GM18868 (cell line): ENCODE results near the gene CDH22.

Experiments
- ATAC-seq: cut with Tn5 transposase; IDR thresholded peaks from one replicate; pipeline ENCODE4 v1.9.1; 2021; ENCODE audit warnings: mild to moderate bottlenecking, moderate library complexity; ENCODE audit not compliant: unreplicated experiment

CDH22 gene

GRCh38 chr20:46343348-46343974, 35.2 kb upstream of the CDH22 start:
- ATAC-seq, result no peak

GRCh38 chr20:46342451-46343347, 34.4 kb upstream of the CDH22 start:
- ATAC-seq, result no peak

- ATAC-seq, result no peak
Observed at GRCh38 chr20:46342010-46342378, 33.7 kb upstream of the CDH22 start.

GRCh38 chr20:46341074-46342009, 33.0 kb upstream of the CDH22 start:
- no peak for ATAC-seq

- ATAC-seq, result no peak
Observed at GRCh38 chr20:46339037-46339436, 30.7 kb upstream of the CDH22 start.

- no peak for ATAC-seq
Observed at GRCh38 chr20:46336735-46337134, 28.4 kb upstream of the CDH22 start.

- no peak for ATAC-seq
Observed at GRCh38 chr20:46334303-46334904, 26.1 kb upstream of the CDH22 start.

- ATAC-seq, result no peak
Observed at GRCh38 chr20:46333161-46333991, 25.1 kb upstream of the CDH22 start.

- ATAC-seq, result no peak
Observed at GRCh38 chr20:46332373-46333160, 24.3 kb upstream of the CDH22 start.

- no peak for ATAC-seq
Observed at GRCh38 chr20:46331611-46332361, 23.5 kb upstream of the CDH22 start.

GRCh38 chr20:46330831-46331371, 22.6 kb upstream of the CDH22 start:
- no peak for ATAC-seq

- ATAC-seq, result no peak
Observed at GRCh38 chr20:46330072-46330763, 21.9 kb upstream of the CDH22 start.

- ATAC-seq, result no peak
Observed at GRCh38 chr20:46328200-46328882, 20.0 kb upstream of the CDH22 start.

GRCh38 chr20:46327557-46327956, 19.3 kb upstream of the CDH22 start:
- ATAC-seq, result no peak

GRCh38 chr20:46325789-46326188, 17.5 kb upstream of the CDH22 start:
- no peak for ATAC-seq

- ATAC-seq, result no peak
Observed at GRCh38 chr20:46324960-46325703, 16.8 kb upstream of the CDH22 start.
